Measurements from ENCODE around the gene PNMA6F.

- TF ChIP-seq CTCF (conservative IDR thresholded peaks at IDR 0.05; ENCODE audit: low read depth, low read length) (no peak), EZH2 (IDR thresholded peaks at IDR 0.05; ENCODE audit: borderline replicate concordance, low read depth, low read length, poor library complexity, severe bottlenecking) (no peak)
Observed at GRCh38 chrX:153336988-153337387, 15.4 kb upstream of the PNMA6F start.

All from A673 (cell line).